HG02763 (cell line): ENCODE data around the gene SMARCA5.
A peak's percentile ranks its signal among the peaks of the same experiment; 100 is the strongest.

ENCODE experiments used
- ATAC-seq: cut with Tn5 transposase; IDR thresholded peaks from one replicate; pipeline ENCODE4 v1.9.1; 2021; ENCODE audit warnings: mild to moderate bottlenecking, moderate library complexity; ENCODE audit not compliant: unreplicated experiment

Gene SMARCA5

GRCh38 chr4:143531380-143531779 lies 17.9 kb downstream of the SMARCA5 start:
- ATAC-seq: no peak

GRCh38 chr4:143531788-143532491 lies 18.4 kb downstream of the SMARCA5 start:
- no peak for ATAC-seq

GRCh38 chr4:143538979-143539669 lies 25.6 kb downstream of the SMARCA5 start:
- no peak for ATAC-seq

- no peak for ATAC-seq
Observed at GRCh38 chr4:143539670-143540023, 26.1 kb downstream of the SMARCA5 start.

DNA sequence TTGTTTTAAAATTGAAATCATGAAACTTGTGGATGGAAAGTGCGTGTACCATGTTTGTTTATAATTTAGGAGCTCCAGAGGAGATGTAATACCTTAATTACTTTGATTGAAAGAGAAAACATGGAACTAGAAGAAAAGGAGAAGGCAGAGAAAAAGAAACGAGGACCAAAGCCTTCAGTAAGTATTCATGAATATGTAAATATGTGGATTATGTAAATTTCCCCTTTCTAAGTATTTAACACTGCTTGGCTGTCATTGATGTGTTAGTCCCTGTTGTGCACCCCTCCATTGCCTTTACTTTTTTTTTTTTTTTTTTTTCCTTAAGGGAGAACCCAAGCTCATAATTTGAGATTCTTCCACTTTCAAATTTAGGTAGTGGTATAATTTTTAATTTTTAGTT lies 36.4 kb downstream of the SMARCA5 start:
- ATAC-seq: no peak

- peak; percentile 48 for ATAC-seq
Observed at GRCh38 chr4:143554728-143555597, 41.5 kb downstream of the SMARCA5 start.

DNA sequence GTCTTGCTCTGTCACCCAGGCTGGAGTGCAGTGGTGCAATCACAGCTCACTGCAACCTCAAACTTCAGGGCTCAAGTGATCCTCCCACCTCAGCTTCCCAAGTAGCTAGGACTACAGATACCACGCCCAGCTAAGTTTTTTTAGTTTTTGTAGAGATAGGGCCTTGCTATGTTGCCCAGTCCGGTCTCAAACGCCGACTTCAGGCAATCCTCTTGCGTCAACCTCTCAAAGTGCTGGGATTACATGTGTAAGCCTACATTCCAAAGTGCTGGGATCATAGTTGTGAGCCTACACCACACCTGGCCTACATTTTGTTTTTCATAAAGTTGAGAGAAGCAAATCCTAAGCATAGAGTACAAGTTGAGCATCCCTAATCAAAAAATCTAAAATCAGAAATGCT lies 42.2 kb downstream of the SMARCA5 start:
- ATAC-seq: no peak

GRCh38 chr4:143558286-143558685 lies 44.8 kb downstream of the SMARCA5 start:
- ATAC-seq: no peak

- peak; percentile 91 for ATAC-seq
Observed at GRCh38 chr4:143558823-143559756, 45.6 kb downstream of the SMARCA5 start.

DNA sequence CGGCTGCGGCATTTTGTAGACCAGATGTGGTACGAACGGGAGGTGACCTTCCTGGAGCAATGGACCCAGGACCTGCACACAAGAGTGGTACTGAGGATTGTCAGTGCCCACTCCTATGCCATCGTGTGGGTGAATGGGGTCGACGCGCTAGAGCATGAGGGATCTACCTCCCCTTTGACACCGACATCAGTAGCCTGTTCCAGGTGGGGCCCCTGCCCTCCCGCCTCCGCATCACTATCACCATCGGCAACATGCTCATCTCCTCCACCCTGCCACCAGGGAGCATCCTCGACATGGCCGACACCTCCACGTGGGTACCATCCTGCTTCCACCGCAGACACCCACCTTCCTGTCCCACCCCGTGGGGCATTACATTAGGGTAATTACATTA lies 46.2 kb downstream of the SMARCA5 start:
- peak; percentile 2 for ATAC-seq

DNA sequence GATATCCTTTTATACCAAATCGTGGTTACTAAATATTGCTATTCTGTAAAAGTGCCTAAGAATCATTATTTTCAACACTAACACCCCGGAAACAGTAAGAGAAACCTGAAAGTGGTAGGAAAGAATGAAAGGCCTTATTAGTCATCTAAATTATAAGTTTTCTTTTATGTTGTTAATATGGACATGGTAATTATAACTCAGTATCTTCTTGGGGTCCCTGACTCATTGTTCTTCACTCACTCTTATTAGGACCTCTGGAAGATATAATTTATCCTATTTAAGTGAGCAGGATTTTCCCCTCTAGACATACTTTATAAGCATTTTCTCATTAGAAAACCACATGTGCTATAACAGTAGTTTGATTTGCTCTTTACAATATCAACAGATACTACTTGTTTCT lies 51.0 kb downstream of the SMARCA5 start:
- no peak for ATAC-seq

- no peak for ATAC-seq
Observed at GRCh38 chr4:143575331-143575730, 61.8 kb downstream of the SMARCA5 start.

DNA sequence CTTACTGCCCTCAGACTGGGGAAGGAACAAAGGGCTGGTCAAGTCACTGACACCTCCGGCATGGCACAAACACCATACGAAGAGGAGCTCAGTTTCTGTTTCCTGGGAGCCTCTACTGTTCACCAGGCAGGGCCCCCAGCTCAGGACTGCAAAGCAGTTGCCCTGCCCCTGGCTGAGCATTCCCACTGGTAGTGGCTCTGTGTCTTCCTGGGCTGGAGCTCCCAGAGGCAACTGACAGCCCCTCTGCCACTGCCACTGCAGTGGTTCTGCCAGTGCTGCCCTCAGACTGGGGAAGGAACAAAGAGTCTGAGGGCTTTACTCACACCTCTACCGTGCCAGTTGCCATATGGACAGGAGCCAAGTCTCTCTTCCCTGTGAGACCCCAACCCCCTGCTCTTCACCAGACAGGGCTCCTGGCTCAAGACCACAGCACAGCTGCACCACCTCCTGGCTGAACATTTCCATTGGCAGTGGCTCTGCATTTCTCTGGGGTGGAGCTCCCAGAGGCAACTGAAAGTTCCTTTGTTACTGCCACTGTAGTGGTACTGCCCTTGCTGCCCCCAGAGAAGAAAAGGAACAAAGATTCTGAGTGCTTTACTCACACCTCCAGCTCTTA lies 67.9 kb downstream of the SMARCA5 start:
- no peak for ATAC-seq

DNA sequence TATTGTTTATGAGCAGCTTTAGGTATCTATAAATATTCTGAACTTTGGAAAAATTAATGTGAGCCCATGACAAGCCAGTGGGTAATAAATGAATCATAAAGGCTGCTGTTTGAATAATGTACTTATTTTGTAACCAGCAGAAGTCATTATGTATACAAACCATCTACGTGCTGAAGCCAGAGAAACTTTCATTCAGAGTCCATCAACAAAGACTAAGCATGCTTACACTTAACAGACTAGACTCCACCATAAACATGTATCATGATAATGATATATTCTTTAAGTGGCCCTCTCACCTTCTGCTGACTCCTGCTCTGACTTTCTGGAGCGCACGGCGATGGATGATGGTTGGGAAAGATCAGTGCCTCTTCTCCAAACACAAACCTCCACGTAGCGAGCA lies 72.0 kb downstream of the SMARCA5 start:
- ATAC-seq: no peak

GRCh38 chr4:143586080-143586479 lies 72.6 kb downstream of the SMARCA5 start:
- ATAC-seq: no peak

- no peak for ATAC-seq
Observed at GRCh38 chr4:143587703-143588102, 74.2 kb downstream of the SMARCA5 start.

- no peak for ATAC-seq
Observed at GRCh38 chr4:143597276-143597675, 83.8 kb downstream of the SMARCA5 start.

DNA sequence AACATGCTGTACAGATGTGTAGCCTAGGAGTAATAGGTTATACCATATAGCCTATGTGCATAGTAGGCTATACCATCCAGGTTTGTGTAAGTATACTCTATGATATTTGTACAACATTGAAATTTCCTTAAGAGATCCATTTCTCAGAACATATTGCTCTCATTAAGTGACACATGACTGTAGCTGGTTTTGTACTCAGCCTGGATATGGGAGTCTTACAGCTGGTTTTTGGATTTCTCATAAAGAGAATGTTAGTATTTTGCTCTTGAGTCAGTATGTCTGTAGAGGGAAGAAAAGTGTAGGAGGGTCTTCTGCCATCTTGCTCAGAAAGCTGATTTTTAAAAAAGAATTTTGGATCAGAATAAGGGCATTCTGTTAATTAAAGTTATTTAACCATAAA lies 85.3 kb downstream of the SMARCA5 start:
- ATAC-seq: no peak

GRCh38 chr4:143599827-143600226 lies 86.3 kb downstream of the SMARCA5 start:
- ATAC-seq: no peak

GRCh38 chr4:143606480-143606879 lies 93.0 kb downstream of the SMARCA5 start:
- no peak for ATAC-seq
